NCI-H510A (cell line): ENCODE measurements around the gene FAT1.

Source experiments
- DNase-seq: peaks from one replicate; lab custom pipeline; 2025; lab: John Stamatoyannopoulos, UW

Gene FAT1

DNA sequence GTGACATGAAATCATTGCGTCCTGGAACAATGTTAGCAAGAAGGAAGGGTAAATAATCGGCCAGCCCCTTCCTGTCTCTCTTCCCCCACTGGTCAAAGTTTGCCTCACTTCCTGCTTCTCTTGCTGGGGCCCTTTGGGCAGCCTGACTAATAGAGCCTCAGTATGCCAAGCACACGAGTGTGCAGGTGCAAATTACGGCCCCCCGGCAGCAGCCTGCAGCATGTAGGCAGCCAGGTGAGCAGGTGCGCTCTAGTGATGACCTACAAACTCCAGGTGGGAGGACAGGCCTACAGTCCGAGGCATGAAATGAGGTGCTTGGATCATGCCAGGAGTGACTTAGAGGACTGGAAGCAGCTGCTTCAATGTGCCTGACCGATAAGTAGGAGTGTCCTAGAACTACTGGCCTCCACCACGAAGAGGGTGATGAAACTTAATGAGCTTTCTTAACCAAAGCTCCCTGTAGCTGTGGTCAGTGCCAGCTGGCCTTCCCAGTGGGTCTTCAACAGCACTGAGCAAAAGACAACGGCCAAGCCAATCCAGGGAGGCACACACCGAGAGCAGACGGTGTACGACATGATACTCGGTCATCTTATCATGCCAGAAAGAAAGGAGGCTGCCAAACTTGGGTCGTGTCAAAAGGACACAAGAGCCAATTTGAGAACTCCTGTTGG is 26.1 kb upstream of the FAT1 start:
- DNase-seq, result no peak

DNA sequence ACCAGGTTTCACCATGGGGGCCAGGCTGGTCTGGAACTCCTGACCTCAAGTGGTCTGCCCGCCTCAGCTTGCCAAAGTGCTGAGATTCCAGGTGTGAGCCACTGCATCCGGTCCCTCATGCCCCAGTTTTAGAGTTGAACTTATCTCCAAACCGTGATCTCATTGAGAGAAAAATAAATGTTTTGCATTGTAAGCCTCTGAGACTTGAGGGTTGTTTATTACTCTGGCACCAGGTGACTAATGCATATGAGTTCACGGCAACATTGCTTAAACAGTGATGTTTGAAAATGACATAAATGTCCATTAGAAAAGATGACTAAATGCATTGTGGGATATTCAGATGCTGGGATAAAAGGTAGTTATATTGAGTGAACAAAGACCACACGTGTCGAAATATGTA is 22.9 kb upstream of the FAT1 start:
- no peak for DNase-seq

DNA sequence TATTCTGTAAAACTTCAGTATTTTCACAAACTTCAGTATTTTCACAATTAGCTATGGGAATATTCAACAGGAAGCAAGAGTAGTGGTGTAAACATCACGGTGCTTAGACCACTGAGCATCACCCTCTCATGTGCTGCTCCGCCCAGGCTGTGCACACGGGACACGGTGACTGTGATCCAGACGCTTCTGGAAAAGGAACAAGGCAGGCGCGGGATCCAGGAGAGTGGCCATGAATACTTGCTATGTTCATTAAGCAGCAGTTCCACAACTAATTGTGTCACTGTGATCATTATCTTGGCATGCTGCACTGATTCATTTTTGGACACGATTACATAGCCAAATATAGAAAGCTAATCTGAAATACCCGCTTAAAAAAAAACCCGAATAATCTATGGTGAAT is 19.6 kb upstream of the FAT1 start:
- DNase-seq, result no peak

DNA sequence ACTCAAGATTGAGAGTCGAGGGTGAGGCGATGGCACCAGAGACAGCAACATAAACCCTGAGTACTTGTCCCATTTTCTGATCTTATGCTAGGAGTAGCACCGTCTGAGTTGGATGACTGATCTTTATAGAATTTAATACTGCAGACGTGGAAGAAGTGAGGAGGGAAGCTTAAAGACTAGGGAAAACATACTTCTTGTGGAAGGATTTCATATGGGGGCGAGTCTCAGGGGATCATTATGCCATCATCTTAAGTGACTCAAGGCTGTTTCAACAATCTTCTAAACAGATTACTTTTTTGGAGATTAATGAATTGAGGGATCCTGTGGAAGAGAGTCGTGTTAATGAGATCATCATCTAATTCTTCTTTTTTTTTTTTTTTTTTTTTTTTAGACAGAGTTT is 17.2 kb upstream of the FAT1 start:
- DNase-seq, result no peak

DNA sequence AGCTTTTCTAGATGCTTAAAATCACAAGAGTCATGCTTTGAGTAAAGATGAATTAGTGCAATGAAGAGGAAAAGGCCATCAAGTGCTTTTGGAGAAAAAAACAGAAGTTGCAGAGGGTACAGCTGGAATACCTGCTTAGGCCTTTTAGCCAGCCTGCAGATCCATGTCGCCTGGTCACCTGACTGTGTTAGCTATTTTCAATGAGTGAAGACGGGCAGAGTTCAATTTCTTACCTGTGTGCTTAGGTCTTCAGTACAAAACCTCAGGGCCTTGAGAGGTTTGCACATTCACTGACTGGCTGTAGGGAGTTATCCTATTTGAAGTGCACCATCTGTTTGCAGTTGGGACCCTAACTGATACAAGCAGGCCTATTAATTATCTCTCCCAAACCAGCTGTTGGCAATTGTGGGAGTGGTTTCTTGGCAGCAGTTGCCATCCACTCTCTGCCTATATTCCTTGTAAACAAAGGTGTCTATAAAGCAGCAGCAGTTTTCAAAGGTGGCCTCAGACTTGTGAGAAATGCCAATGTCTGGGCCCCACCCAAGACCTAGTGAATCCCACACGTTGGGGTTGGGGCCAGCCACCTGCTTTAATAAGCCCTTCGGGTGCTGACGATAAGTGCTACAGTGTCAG is 16.3 kb upstream of the FAT1 start:
- DNase-seq, result no peak

DNA sequence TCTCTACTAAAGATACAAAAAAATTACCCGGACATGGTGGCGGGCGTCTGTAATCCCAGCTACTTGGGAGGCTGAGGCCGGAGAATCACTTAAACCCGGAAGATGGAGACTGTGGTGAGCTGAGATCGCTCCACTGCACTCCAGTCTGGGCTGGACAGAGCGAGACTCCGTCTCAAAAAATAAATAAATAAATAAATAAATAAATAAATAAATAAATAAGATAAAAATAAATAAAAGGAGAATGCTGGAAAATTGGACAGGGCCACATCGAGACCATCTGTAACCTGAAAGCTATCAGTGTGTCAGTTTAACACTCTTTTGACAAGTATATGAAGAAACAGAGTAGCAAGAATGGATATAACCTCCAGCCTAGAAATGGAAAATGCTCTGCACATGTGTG is 15.7 kb upstream of the FAT1 start:
- no peak for DNase-seq

DNA sequence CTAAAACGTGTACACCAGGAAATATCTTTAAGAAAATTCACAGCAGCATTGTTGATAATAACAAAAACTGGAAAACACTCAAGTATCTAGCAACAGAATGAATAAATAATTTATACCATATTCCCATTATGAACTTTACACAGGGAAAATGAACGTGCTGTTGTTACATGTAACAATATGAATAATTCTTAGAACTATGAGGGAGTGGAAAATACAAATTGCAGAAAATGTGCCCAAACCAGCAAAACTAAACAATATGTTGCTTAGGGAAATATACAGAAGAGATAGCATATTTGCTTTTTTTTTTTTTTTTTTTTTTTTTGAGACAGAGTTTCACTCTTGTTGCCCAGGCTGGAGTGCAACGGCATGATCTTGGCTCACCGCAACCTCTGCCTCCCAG is 14.8 kb upstream of the FAT1 start:
- DNase-seq, result no peak

DNA sequence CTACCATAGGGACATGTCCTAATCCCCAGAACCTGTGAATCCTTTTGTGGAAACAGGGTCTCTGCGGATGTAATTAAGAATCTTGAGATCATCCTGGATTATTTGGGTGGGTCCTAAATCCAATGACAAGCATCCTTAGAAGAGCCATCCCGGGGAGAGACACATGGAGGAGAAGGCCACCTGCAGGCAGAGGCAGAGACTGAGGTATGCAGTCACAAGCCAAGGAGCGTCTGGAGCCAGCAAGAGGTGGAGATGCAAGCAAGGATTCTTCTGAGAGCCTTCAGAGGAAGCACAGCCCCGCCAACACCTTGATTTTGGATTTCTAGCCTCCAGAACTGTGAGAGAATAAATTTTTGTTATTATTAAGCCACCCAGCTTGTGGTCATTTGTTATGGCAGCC is 13.8 kb upstream of the FAT1 start:
- no peak for DNase-seq

DNA sequence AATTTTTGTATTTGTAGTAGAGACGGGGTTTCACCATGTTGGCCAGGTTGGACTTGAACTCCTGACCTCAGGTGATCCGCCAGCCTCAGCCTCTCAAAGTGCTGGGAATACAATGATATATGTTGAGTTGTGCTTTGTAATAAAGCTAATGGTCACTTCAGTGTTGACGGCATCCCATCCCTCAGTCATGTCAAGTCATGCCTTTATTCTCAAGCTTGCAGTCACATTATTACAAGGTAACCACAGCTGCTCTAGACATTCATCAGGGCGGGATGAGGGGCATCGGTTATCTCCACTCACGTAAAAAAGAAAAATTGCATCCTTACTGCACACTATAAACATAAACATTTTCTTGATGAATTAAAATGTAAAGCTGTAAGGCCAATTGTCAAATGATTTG is 12.8 kb upstream of the FAT1 start:
- DNase-seq, result no peak

DNA sequence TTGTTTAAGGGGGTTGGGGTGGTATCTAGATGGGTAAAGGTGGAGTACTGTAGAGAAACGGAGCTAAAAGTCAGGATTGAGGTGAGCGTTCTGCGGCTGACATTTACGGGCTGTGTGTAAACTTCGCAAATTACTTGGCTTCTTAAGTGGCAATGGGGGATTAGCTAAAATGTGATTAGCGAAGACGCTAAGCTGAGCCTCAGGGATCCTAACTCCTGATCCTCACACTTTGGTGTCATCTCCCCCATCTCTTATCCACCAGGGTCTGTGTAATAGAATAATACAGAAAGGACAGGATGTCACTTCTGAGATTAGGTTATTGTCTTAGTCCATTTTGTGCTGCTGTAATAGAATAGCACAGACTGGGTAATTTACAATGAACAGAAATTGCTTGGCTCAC is 10.6 kb upstream of the FAT1 start:
- DNase-seq, result no peak

DNA sequence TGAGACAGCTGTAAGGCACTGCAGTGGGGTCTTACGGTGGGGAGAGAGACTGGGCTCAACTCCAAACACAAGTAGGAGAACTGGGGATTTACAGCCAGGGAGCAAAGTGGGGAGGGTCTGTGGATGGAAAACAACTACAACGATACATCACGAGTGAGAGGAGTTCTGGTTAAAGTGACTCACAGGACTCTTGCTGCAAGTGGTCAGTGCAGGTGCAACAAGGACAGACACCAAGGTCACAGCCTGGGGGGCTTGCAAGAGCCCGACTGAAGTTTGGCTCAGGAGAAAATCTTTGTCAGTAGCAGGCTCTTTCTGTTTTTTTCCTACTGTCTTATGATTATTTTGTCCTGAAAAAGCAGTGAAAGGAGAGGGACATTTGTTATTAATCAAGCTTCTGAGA is 10.1 kb upstream of the FAT1 start:
- DNase-seq, result no peak

DNA sequence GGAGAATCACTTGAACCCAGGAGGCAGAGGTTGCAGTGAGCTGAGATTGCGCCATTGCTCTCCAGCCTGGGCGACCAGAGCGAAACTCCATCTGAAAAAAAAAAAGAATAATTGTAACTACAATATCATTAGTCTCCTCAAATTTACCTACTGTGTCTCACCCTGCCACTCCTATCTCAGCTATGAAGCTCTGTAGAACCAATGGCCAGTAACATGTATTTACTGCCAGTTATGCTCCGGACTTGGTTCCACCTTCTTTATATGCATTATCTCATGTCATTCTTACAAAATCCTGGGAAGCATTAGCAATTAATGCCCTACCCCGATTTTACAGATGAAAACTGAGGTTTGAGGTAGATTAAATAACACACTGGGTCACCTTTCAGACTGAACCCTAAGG is 7.0 kb upstream of the FAT1 start:
- no peak for DNase-seq

DNA sequence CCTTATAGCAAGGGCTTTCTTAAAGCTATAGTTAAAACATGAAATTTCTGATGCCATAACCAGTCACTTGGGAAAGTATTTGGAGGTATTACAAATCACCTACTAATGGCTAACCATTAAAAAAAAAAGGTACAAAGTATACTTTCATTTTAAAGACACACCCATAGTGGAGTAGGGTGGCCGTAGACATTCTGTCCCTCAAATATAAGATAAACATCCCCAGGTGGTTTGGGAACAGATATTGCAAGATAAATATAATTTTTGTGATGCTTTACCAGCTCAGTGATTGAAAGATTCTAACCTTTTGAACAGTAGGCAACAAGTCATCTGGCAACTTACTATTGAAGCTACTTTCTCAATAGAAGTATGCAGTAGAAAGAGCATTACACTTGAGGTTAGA is 6.2 kb upstream of the FAT1 start:
- no peak for DNase-seq

DNA sequence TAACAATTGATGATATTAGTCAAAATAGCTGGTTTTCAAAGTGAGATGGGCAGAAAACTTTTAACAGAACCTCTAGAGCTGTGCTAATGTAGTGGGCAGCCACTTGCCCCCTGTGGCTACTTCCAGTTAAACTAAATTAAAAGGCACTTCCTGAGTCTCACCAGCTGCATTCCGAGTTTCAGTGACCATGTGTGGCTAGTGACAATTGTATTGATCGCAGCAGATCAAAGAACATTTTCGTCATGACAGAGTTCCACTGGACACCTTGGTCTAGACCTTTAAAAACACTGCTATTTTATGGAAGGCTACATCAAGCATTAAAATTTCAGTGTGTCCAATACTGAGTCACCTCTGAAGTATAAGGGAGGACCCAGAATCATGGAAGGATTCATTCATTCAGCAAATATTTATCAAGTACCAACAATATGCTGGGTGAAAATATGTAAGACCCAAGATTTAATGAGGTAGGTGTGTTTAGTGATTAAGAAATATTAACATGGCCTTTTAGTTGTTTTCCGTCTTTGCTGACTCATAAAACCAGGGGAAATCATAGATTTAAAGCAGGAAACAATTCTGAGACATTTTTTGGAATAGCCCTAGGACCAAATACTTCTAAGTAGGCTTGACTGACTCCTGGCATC is 5.1 kb upstream of the FAT1 start:
- no peak for DNase-seq

DNA sequence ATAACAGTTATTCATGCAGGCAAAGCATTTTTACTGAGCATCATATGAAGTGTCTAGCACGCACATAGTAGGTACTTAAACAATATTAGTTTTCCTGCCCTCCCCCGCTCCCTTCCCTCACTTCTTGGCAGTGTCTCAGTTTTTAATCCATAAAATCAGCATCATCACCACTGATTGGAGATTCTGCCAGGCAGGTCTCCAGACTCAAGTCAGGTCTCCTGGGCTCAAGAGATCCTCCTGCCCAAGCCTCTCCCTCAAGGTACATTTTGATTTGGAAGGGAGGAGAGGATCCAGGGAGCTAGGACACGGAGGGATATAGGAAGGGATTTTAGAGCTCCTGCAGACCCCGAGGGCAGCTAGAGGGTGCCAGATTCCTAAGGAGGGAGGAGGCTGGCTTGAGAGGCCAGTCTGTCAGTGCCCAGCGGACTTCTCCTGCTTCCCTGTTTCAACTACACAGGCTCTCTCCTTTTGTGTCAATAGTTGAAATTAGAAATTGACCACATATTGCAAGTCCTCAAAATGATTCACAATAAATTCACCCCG is 4.4 kb upstream of the FAT1 start:
- no peak for DNase-seq

DNA sequence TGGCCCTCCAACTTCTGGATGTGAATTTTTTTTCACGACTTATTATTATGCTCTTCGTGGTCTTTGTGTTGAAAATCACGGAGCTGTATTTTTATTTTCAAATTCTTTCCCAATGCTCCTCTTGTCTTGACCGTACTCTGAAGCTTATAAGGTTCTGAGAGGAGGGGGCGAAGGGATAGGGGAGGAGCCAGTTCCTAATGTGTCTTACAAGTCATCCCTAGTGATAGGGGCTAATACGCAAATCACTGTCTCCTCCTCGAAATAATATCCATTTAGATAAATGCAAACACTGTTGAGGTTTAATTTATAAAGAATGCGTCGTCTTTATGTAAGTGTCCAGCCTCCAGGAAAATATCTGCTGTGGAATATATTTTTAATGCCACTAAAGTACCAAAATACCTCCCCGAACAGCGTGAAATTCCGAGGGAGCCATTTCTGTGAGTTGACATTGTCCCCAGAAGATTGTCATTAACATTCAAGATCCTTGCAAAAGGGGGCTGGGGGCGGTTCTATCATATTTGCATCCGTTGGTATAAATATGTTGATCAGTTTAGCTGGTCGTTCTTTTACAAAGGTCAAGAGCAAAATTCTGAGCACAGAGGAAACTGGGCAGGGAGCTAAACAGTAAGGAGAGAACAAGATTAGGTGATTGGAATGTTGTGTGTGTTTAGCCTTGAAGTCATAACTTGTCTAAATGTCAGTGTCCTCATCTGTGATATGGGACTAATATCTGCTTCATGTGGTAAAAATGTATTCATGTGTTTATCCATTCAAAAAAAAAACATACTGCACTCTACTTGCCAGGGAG is 3.7 kb upstream of the FAT1 start:
- no peak for DNase-seq

DNA sequence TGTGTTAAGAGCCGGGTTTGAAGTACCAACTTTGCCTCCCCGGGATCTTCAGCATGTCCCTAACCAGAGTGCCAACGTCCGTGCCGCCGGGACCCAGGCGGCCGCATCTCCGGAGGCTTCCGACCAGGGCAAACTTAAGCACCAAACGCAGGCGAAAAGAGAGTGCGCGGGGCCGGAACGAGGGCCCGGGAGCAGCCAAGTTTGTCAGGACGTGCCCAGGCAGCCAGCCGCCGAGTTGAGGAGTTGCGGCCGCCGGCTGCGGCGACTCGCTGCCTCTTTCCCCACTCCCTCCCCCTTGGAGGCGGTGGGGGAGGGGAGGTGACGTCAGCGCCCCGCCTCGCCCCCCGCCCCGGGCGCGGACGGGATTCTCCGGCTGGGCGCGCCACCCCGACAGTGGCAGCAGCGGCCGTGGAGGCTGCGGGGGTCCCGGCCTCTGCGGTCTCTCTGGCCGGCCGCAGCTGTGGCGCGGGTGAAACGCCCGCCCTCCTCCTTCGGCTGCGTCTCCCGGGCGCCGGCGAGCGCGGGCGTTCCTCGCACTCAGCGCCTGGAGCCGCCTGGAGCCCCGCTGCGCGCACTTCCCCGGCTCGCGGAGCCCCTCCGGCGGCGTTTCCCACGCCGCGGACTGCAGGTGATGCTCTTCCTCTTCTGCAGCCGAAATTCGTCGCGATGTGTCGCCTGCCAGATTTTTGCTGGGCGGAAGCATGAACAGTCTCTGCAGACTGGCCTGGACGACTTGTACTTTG is 2.9 kb upstream of the FAT1 start:
- DNase-seq, result peak; percentile 11

DNA sequence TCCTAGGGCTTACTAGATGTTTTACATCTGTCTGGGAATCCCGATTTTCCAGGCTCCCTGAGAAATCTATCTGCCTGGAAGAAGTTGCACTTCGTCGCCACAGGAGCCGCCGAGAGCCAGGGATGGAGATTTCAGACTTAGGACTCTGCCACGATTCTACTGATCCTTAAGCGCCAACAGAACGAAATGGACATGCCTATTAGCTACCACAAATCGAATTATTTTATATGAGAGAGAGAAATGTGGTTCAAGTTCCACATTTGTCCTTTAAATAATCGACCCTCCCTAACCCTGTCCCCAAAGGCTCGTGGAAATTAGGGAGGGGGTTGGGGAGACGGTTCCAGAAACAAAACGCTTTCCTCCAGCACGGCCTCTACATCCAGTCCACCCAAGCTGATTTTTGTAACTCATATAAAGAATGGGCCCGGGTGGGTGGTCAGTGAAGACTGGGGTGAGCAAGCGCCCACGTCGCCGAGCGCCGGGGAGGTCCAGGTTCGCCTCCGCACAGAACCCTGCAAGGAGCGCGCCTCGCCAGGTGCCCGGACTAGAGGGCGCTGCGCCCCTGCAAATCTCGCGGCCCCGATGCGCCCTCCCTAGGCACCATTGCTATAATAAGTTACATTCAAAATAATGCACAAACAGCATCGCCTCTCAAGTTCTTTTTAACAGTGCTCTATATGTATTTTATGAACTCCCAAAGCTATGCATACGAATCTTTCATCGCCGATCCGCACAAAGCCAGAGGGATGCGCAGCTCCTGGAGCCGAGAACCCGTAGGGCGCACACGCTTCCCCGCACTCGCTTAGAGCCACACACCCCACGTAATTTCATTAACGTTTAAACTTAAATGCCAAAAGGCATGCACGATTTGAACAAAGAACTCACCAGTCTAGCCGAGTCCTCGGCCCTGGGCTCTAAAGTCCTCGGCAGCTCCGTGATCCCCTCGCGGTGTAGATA is 2.1 kb upstream of the FAT1 start:
- peak; percentile 39 for DNase-seq

DNA sequence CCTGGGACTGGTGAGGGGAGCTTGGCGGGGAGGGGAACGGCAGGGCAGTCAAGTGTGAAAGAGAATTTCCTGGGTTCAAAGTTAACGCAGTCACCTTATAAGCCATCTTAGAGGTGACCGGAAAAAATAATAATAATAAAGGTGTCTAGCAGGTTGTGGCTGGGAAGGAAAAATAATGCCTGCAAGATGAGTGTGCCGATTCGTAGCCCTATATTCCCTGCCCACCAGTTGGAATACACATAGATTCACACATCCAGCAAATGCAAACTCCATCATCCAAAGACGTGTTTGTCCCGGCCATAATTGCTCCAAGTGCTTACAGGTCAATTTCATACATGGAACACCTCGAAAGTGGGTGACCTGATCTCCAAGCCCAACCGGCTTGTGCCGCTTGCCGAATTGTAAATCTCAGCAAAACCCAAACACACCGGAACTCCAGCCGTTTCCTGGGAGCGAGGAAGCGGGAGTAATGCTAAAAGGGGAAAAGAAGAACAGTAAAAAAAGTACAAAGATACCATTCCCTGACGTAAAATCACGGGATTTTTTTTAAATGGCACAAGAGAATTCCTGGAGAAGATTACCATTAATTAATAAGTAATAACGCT is 1.3 kb upstream of the FAT1 start:
- DNase-seq, result no peak
